ENCODE results near the gene DHX57.
A peak's percentile ranks its signal among the peaks of the same experiment; 100 is the strongest.

Gene DHX57

GRCh38 chr2:38875576-38876367 lies at the start of gene DHX57, which contains the start of gene MORN2:
Gene DHX57 (minus strand): TSS chr2:38875934. CDS start chr2:38868405, 7,529 bp downstream.
Gene MORN2 (plus strand): TSS chr2:38875976.
- no peak for FAIRE-seq

GRCh38 chr2:38922902-38923301 lies 47.2 kb upstream of the DHX57 start:
- no peak for FAIRE-seq

- no peak for FAIRE-seq
Measured at GRCh38 chr2:38922389-38922788, 46.7 kb upstream of the DHX57 start.

- no peak for FAIRE-seq
Measured at GRCh38 chr2:38912619-38913018, 36.9 kb upstream of the DHX57 start.

- no peak for FAIRE-seq
Measured at GRCh38 chr2:38911191-38911590, 35.5 kb upstream of the DHX57 start.

- no peak for FAIRE-seq
Measured at GRCh38 chr2:38909872-38910271, 34.1 kb upstream of the DHX57 start.

- no peak for FAIRE-seq
Measured at GRCh38 chr2:38907743-38908562, 32.2 kb upstream of the DHX57 start.

- FAIRE-seq, result no peak
Measured at GRCh38 chr2:38907242-38907641, 31.5 kb upstream of the DHX57 start.

- no peak for FAIRE-seq
Measured at GRCh38 chr2:38905251-38905650, 29.5 kb upstream of the DHX57 start.

GRCh38 chr2:38900726-38901125 lies 25.0 kb upstream of the DHX57 start:
- FAIRE-seq, result no peak

GRCh38 chr2:38898256-38898655 lies 22.5 kb upstream of the DHX57 start:
- FAIRE-seq, result no peak

- no peak for FAIRE-seq
Measured at GRCh38 chr2:38892819-38893218, 17.1 kb upstream of the DHX57 start.

GRCh38 chr2:38889575-38889974 lies 13.8 kb upstream of the DHX57 start, which contains the start of gene ARHGEF33:
Gene ARHGEF33 (plus strand): TSS chr2:38889875. CDS start chr2:38919448, 29,573 bp downstream.
- peak; percentile 9 for FAIRE-seq

GRCh38 chr2:38889045-38889444 lies 13.3 kb upstream of the DHX57 start:
- peak; percentile 56 for FAIRE-seq

GRCh38 chr2:38887902-38888554 lies 12.3 kb upstream of the DHX57 start:
- FAIRE-seq, result no peak

GRCh38 chr2:38887347-38887746 lies 11.6 kb upstream of the DHX57 start:
- FAIRE-seq, result no peak

- FAIRE-seq, result no peak
Measured at GRCh38 chr2:38886063-38886462, 10.3 kb upstream of the DHX57 start.

- FAIRE-seq, result no peak
Measured at GRCh38 chr2:38876407-38876806, 673 bp upstream of the DHX57 start.

- FAIRE-seq, result no peak
Measured at GRCh38 chr2:38875227-38875575, 533 bp downstream of the DHX57 start.

GRCh38 chr2:38873763-38874162 lies 2.0 kb downstream of the DHX57 start:
- no peak for FAIRE-seq

- no peak for FAIRE-seq
Measured at GRCh38 chr2:38871432-38871831, 4.3 kb downstream of the DHX57 start.

GRCh38 chr2:38866773-38867443 lies 8.8 kb downstream of the DHX57 start:
- FAIRE-seq, result no peak

Data from A204.1 (cell line).